H1 (cell line): ENCODE data around the gene SAE1. TPM values are rescaled to one million over a fixed set of nuclear protein-coding genes. Genes with fewer than 3 reads are reported as not detected.

Source experiments
- CTCF ChIA-PET: fragments of 300-600 bp; sonication (Branson Sonifier 250); formaldehyde crosslinking; loops from one replicate; lab custom pipeline; 2021; ENCODE audit not compliant: partially characterized antibody; lab: Charles Lee
- POLR2A ChIA-PET: fragments of 300-600 bp; sonication (Branson Sonifier 250); formaldehyde crosslinking; loops from one replicate; lab custom pipeline; 2021; ENCODE audit warnings: inconsistent platforms; ENCODE audit not compliant: partially characterized antibody; lab: Charles Lee
- DNase-seq, 2 experiments: peaks; one replicate each; pipeline versions ENCODE4 v3.0.0 to v3.0.0-alpha.2; 2010 to 2022; ENCODE audit warnings: low spot score in 2 of 2, low read depth in 1 of 2, mixed read lengths in 1 of 2
- FAIRE-seq: peaks from 2 replicates; lab custom pipeline; 2011; peaks lifted over from hg19 to GRCh38; lab: Jason Lieb, UNC
- H2AFZ ChIP-seq: 2 replicates; pipeline ENCODE4 v1.8.1; 2012; ENCODE audit warnings: low read length, inconsistent platforms
- H2AK5ac ChIP-seq: 2 replicates; pipeline ENCODE4 v1.6.1; 2013; ENCODE audit warnings: low read depth, low read length
- H2BK120ac ChIP-seq: replicated peaks from 2 replicates; pipeline ENCODE3; 2013; ENCODE audit warnings: low read depth, low read length, inconsistent platforms
- H2BK12ac ChIP-seq: 2 replicates; pipeline ENCODE4 v1.6.1; 2013; ENCODE audit warnings: low read depth, low read length
- H2BK15ac ChIP-seq: 2 replicates; pipeline ENCODE4 v1.6.1; 2013; ENCODE audit warnings: low read length
- H2BK20ac ChIP-seq: 2 replicates; pipeline ENCODE4 v1.6.1; 2013; ENCODE audit warnings: low read length
- H2BK5ac ChIP-seq: 2 replicates; pipeline ENCODE4 v1.6.1; 2013; ENCODE audit warnings: low read depth, low read length
- H3K14ac ChIP-seq: 2 replicates; pipeline ENCODE4 v1.6.1; 2013; ENCODE audit warnings: inconsistent platforms; ENCODE audit not compliant: insufficient read length
- H3K18ac ChIP-seq: 2 replicates; pipeline ENCODE4 v1.6.1; 2013; ENCODE audit warnings: low read length; ENCODE audit errors: extremely low read depth
- H3K23ac ChIP-seq: 2 replicates; pipeline ENCODE4 v1.6.1; 2013; ENCODE audit warnings: inconsistent platforms; ENCODE audit not compliant: insufficient read length
- H3K23me2 ChIP-seq: 2 replicates; pipeline ENCODE4 v1.6.1; 2013; ENCODE audit warnings: low read depth, low read length
- H3K27ac ChIP-seq: 2 replicates; pipeline ENCODE4 v1.6.1; 2011; ENCODE audit warnings: low read depth, low read length, inconsistent platforms
- H3K27me3 ChIP-seq, 4 experiments: replicated peaks in 1 of 4; 1 replicate in 1 of 4; 2 replicates in 3 of 4; pipeline versions ENCODE4 v1.6.1 to v1.8.1; 2011 to 2013; ENCODE audit warnings: low read length in 3 of 4, mild to moderate bottlenecking in 3 of 4, inconsistent platforms in 2 of 4, mixed read lengths in 2 of 4, moderate library complexity in 1 of 4; ENCODE audit not compliant: control insufficient read depth in 3 of 4, insufficient read depth in 3 of 4; ENCODE audit errors: extremely low read depth in 1 of 4
- H3K36me3 ChIP-seq, 4 experiments: 2 replicates each; pipeline versions ENCODE4 v1.6.1 to v1.8.1; 2011 to 2013; ENCODE audit warnings: mild to moderate bottlenecking in 4 of 4, low read length in 3 of 4, moderate library complexity in 2 of 4, control low read depth in 1 of 4, inconsistent platforms in 1 of 4; ENCODE audit not compliant: insufficient read depth in 4 of 4, control insufficient read depth in 2 of 4
- H3K4ac ChIP-seq: replicated peaks from 2 replicates; pipeline ENCODE3; 2013; ENCODE audit warnings: low read length, low read depth, mixed read lengths, inconsistent platforms; ENCODE audit not compliant: insufficient read length
- H3K4me1 ChIP-seq, 4 experiments: replicated peaks in 1 of 4; 1 replicate in 1 of 4; 2 replicates in 3 of 4; pipeline versions ENCODE4 v1.6.1 to v1.8.1; 2011 to 2013; ENCODE audit warnings: low read length in 3 of 4, inconsistent platforms in 2 of 4, mixed read lengths in 1 of 4; ENCODE audit not compliant: insufficient read depth in 4 of 4, control insufficient read depth in 3 of 4
- H3K4me2 ChIP-seq, 2 experiments: 2 replicates each; pipeline versions ENCODE4 v1.6.1 to v1.8.1; 2011 to 2013; ENCODE audit warnings: low read depth in 2 of 2, low read length in 2 of 2, control low read depth in 1 of 2, inconsistent platforms in 1 of 2, mild to moderate bottlenecking in 1 of 2; ENCODE audit not compliant: insufficient read depth in 1 of 2
- H3K4me3 ChIP-seq, 4 experiments: fragments of 200-600, 300-600 bp in 1 of 4; sonication (generic), shearing (Covaris generic), sonication (Bioruptor Twin) in 1 of 4; 2 replicates each; pipeline versions ENCODE4 v1.5.1 to v1.8.1; 2011 to 2016; ENCODE audit warnings: low read length in 4 of 4, low read depth in 3 of 4, control low read depth in 2 of 4, inconsistent platforms in 2 of 4, mild to moderate bottlenecking in 2 of 4, mixed read lengths in 1 of 4, moderate library complexity in 1 of 4; ENCODE audit not compliant: insufficient read depth in 2 of 4; ENCODE audit errors: extremely low read depth in 1 of 4
- H3K56ac ChIP-seq: replicated peaks from 2 replicates; pipeline ENCODE3; 2013; ENCODE audit warnings: low read depth, mild to moderate bottlenecking, mixed read lengths, low read length, inconsistent platforms; ENCODE audit not compliant: insufficient read length
- H3K79me1 ChIP-seq: 2 replicates; pipeline ENCODE4 v1.6.1; 2013; ENCODE audit warnings: low read depth, low read length, control low read depth
- H3K79me2 ChIP-seq, 2 experiments: 2 replicates each; pipeline versions ENCODE4 v1.6.1 to v1.8.1; 2012 to 2013; ENCODE audit warnings: low read length in 2 of 2, mild to moderate bottlenecking in 2 of 2, inconsistent platforms in 1 of 2; ENCODE audit not compliant: insufficient read depth in 2 of 2, control insufficient read depth in 1 of 2
- H3K9ac ChIP-seq, 4 experiments: replicated peaks in 1 of 4; 1 replicate in 1 of 4; 2 replicates in 3 of 4; pipeline versions ENCODE4 v1.6.1 to v1.8.1; 2011 to 2013; ENCODE audit warnings: low read depth in 3 of 4, low read length in 3 of 4, control low read depth in 2 of 4, mild to moderate bottlenecking in 2 of 4, moderate library complexity in 2 of 4, inconsistent platforms in 1 of 4; ENCODE audit errors: extremely low read depth in 1 of 4
- H3K9me3 ChIP-seq, 2 experiments: 2 replicates each; pipeline versions ENCODE4 v1.6.1 to v1.8.1; 2012 to 2013; ENCODE audit warnings: mild to moderate bottlenecking in 2 of 2, moderate library complexity in 2 of 2, control low read depth in 1 of 2, inconsistent platforms in 1 of 2, low read depth in 1 of 2, low read length in 1 of 2, mixed read lengths in 1 of 2; ENCODE audit not compliant: insufficient read depth in 2 of 2
- H4K20me1 ChIP-seq, 2 experiments: replicated peaks in 1 of 2; 2 replicates each; pipeline versions ENCODE3 to v1.8.1; 2011 to 2013; ENCODE audit warnings: inconsistent platforms in 2 of 2, low read length in 2 of 2, mild to moderate bottlenecking in 1 of 2; ENCODE audit not compliant: insufficient read depth in 2 of 2, control insufficient read depth in 1 of 2
- H4K5ac ChIP-seq: 2 replicates; pipeline ENCODE4 v1.6.1; 2013; ENCODE audit warnings: low read length, low read depth, mixed read lengths, inconsistent platforms; ENCODE audit not compliant: insufficient read length
- H4K8ac ChIP-seq: 2 replicates; pipeline ENCODE4 v1.8.0; 2013; ENCODE audit warnings: mild to moderate bottlenecking, moderate library complexity, low read length, inconsistent platforms; ENCODE audit not compliant: insufficient read depth; ENCODE audit errors: extremely low read depth
- H4K91ac ChIP-seq: replicated peaks from 2 replicates; pipeline ENCODE3; 2013; ENCODE audit warnings: low read length, mixed read lengths, inconsistent platforms; ENCODE audit not compliant: insufficient read length
- CBX5 ChIP-seq: fragments of 300-800, 300-1000 bp; sonication (generic); IDR thresholded peaks from 2 replicates; pipeline ENCODE4 v1.7.1; 2016; ENCODE audit warnings: antibody characterized with exemption, low read length, low read depth
- CREB1 ChIP-seq: IDR thresholded peaks from 2 replicates; pipeline ENCODE4 v1.6.1; 2012; ENCODE audit warnings: inconsistent platforms
- GABPA ChIP-seq: IDR thresholded peaks from 2 replicates; pipeline ENCODE4 v1.6.1; 2011; ENCODE audit warnings: mild to moderate bottlenecking, low read length, moderate library complexity, borderline replicate concordance; ENCODE audit not compliant: insufficient read depth
- HDAC2 ChIP-seq, 2 experiments: fragments of 300-600 bp in 1 of 2; sonication (generic) in 1 of 2; IDR thresholded peaks; 2 replicates each; pipeline ENCODE4 v1.6.1; 2011 to 2012; ENCODE audit warnings: low read depth in 2 of 2, low read length in 2 of 2, mild to moderate bottlenecking in 2 of 2, moderate library complexity in 2 of 2, borderline replicate concordance in 1 of 2, inconsistent platforms in 1 of 2
- MAX ChIP-seq: IDR thresholded peaks from 2 replicates; pipeline ENCODE4 v1.6.1; 2012; ENCODE audit warnings: inconsistent platforms
- POLR2AphosphoS5 ChIP-seq: IDR thresholded peaks from 2 replicates; pipeline ENCODE4 v1.6.1; 2011; ENCODE audit warnings: low read depth, low read length
- RNF2 ChIP-seq: fragments of 200-900, 300-1000 bp; sonication (generic); IDR thresholded peaks from 2 replicates; pipeline ENCODE4 v1.7.1; 2016; ENCODE audit warnings: borderline replicate concordance, low read depth, mild to moderate bottlenecking, antibody characterized with exemption, low read length; ENCODE audit not compliant: poor library complexity, severe bottlenecking; ENCODE audit errors: missing control alignments
- SIN3A ChIP-seq, 2 experiments: IDR thresholded peaks in 1 of 2; conservative IDR thresholded peaks in 1 of 2; 2 replicates each; pipeline ENCODE4 v1.6.1; 2011 to 2012; ENCODE audit warnings: low read length in 2 of 2, improper control_type of control experiment in 1 of 2, low read depth in 1 of 2, mild to moderate bottlenecking in 1 of 2
- SIX5 ChIP-seq: IDR thresholded peaks from 2 replicates; pipeline ENCODE4 v1.6.1; 2011; ENCODE audit warnings: mild to moderate bottlenecking, low read depth, low read length
- SP1 ChIP-seq: IDR thresholded peaks from 2 replicates; pipeline ENCODE4 v1.6.1; 2011; ENCODE audit warnings: low read depth, low read length
- USF2 ChIP-seq: IDR thresholded peaks from 2 replicates; pipeline ENCODE4 v1.6.1; 2011; ENCODE audit warnings: low read length, improper control_type of control experiment
- WGBS, 2 experiments: shearing (Covaris generic) in 1 of 2; methylation state at CpG; one replicate each; pipeline versions ENCODE4 v1.1.6 to v1.1.7; 2013 to 2015; ENCODE audit warnings: low lambda C conversion rate in 2 of 2, mixed read lengths in 2 of 2, inconsistent platforms in 1 of 2, low coverage in 1 of 2, missing lambda C conversion rate in 1 of 2; ENCODE audit not compliant: insufficient replicate concordance in 2 of 2, insufficient coverage in 1 of 2, insufficient read length in 1 of 2; ENCODE audit errors: extremely low coverage in 1 of 2, missing lambda C conversion rate in 1 of 2; 5-methylcytosine and 5-hydroxymethylcytosine counted together
- polyA plus RNA-seq, 7 experiments: library from polyadenylated mRNA; depleted of rRNA in 3 of 7; stranded (reverse) in 5 of 7; unstranded in 2 of 7; fragments of >200 nt in 5 of 7; fragments of 200-250 nt in 2 of 7; gene quantifications; 1 replicate in 5 of 7; 2 replicates in 1 of 7; 4 replicates in 1 of 7; pipeline versions ENCODE4 v1.2.1 to v1.2.3, GENCODE V29; 2011 to 2013; ENCODE audit warnings: missing spikeins in 2 of 7, mixed read lengths in 2 of 7
- total RNA-seq: library from RNA; stranded (reverse); fragmentation: NEBNext Ultra II Directional; extraction: Animal tissue kit (Norgen Biotek cat#: 25700); gene quantifications from 2 replicates; pipeline ENCODE4 v1.2.1, GENCODE V29; 2021

Gene SAE1
- total and polyA plus RNA-seq, 2 of the 8 experiments (the other 6 are each of a cell fraction or from before 2014, with no cell fraction given): 213 to 268 TPM

- no peak overlapping the region for H3K9ac ChIP-seq
- no peak overlapping the region for H2BK12ac ChIP-seq
- WGBS, 2 experiments: 89% methylated on average over 3 of the region's 3 CpGs; no CpG with 5 or more reads in 1 of the 2 experiments
- no peak overlapping the region for H2AK5ac ChIP-seq
- H4K20me1 ChIP-seq: peaks cover 0 to 6% of the 10 kb centered on the region in 2 experiments
- H3K27me3 ChIP-seq: no peaks in the 10 kb centered on the region
- no peak overlapping the region for H2BK20ac ChIP-seq
- H3K36me3 ChIP-seq: peaks cover 19 to 78% (median 60%) of the 10 kb centered on the region in 4 experiments
- no peaks in the 10 kb centered on the region for H3K9me3 ChIP-seq
- H3K4me2 ChIP-seq: no peak overlapping the region
- no peaks in the 10 kb centered on the region for H3K23me2 ChIP-seq
- ChIA-PET CTCF (interaction anchor here (0.9 to 3.0 kb wide), 2 partner anchors 30 to 41 kb away, joined by 3 to 13 read pairs; no protein-coding TSS in a partner anchor), POLR2A (interaction anchor here (0.9 to 1.8 kb wide), 3 partner anchors 12 to 24 kb away, joined by 3 to 5 read pairs (median 3); no protein-coding TSS in a partner anchor)
- H2AFZ ChIP-seq: no peak overlapping the region
- H3K79me2 ChIP-seq: no peaks in the 10 kb centered on the region; a peak in 1 of 4 replicates
- H3K4ac ChIP-seq: no peak overlapping the region
- no peak overlapping the region for H2BK120ac ChIP-seq
- no peak overlapping the region for H3K27ac ChIP-seq
- no peak overlapping the region for H3K23ac ChIP-seq
- no peak overlapping the region for H3K4me3 ChIP-seq
- H3K56ac ChIP-seq: no peak overlapping the region
- no peak overlapping the region for H4K5ac ChIP-seq
- no peak overlapping the region for H4K91ac ChIP-seq
- H3K14ac ChIP-seq: no peak overlapping the region
- FAIRE-seq (no peak), DNase-seq (no peak)
- no peaks in the 10 kb centered on the region; a peak in 1 of 7 replicates for H3K4me1 ChIP-seq
- H2BK15ac ChIP-seq: no peak overlapping the region
- H3K18ac ChIP-seq: no peak overlapping the region
- no peak overlapping the region for H2BK5ac ChIP-seq
- no peaks in the 10 kb centered on the region for H3K79me1 ChIP-seq
- no peak for TF ChIP-seq SP1
- no peak for TF ChIP-seq SIX5
- TF ChIP-seq CBX5: no peak
- TF ChIP-seq MAX: no peak
- no peak for TF ChIP-seq POLR2AphosphoS5
- no peak for TF ChIP-seq HDAC2 (IDR thresholded peaks at IDR 0.05; ENCODE audit: borderline replicate concordance in 1 of 2, low read depth in 2 of 2, low read length in 2 of 2)
- no peak for TF ChIP-seq CREB1
- no peak for TF ChIP-seq RNF2
- no peak for TF ChIP-seq GABPA
- TF ChIP-seq SIN3A (conservative IDR thresholded peaks at IDR 0.05 in 1 of 2, IDR thresholded peaks at IDR 0.05 in 1 of 2; ENCODE audit: low read depth in 1 of 2, low read length in 2 of 2): no peak
- no peak for TF ChIP-seq USF2
- no peak overlapping the region for H4K8ac ChIP-seq
Observed at GRCh38 chr19:47203254-47203653, 72.6 kb downstream of the SAE1 start.
